Upper lobe of right lung (tissue), 1 donor: Measurements from ENCODE around the gene GALNT7. TPM values are rescaled to one million over a fixed set of nuclear protein-coding genes. Genes with fewer than 3 reads are reported as not detected.
A peak's percentile ranks its signal among the peaks of the same experiment; 100 is the strongest.

ENCODE experiments used
- ATAC-seq: fragments of 200-7000 bp; cut with Tn5 transposase; one replicate; pipeline ENCODE4 v1.9.1; 2020; ENCODE audit warnings: mild to moderate bottlenecking, moderate library complexity
- DNase-seq: peaks from one replicate; pipeline ENCODE4 v3.0.0-alpha.2; 2020
- H3K27ac ChIP-seq: fragments of 200-600 bp; one replicate; pipeline ENCODE4 v1.8.0; 2022
- H3K27me3 ChIP-seq: fragments of 200-600 bp; one replicate; pipeline ENCODE4 v1.8.0; 2022; ENCODE audit warnings: mild to moderate bottlenecking
- H3K36me3 ChIP-seq: fragments of 200-600 bp; one replicate; pipeline ENCODE4 v1.8.0; 2022
- H3K4me1 ChIP-seq: fragments of 200-600 bp; one replicate; pipeline ENCODE4 v1.8.0; 2022
- H3K4me3 ChIP-seq: fragments of 200-600 bp; one replicate; pipeline ENCODE4 v1.8.0; 2022; ENCODE audit warnings: mild to moderate bottlenecking
- H3K9me3 ChIP-seq: fragments of 200-600 bp; one replicate; pipeline ENCODE4 v1.8.0; 2022
- CTCF ChIP-seq: fragments of 200-600 bp; IDR thresholded peaks from one replicate; pipeline ENCODE4 v1.8.0; 2022; ENCODE audit warnings: antibody characterized with exemption
- intact Hi-C: fragments of 100-400 bp; cut with DNase I; formaldehyde crosslinking; loops from one replicate; pipeline ENCODE4 v1.11.0; 2022
- total RNA-seq: library from RNA; stranded (reverse); fragmentation: NEBNext Ultra II Directional; extraction: Animal tissue kit (Norgen Biotek cat#: 25700); gene quantifications from one replicate; pipeline ENCODE4 v1.2.1, GENCODE V29; 2021
- donor health status: DM: no; HTN: yes; CAD: no; lungs with severe emphysema.

Gene GALNT7
- total RNA-seq, 1 donor from 2014 or later = 22.3 TPM

- intact Hi-C loops = no loop called here
- H3K36me3 ChIP-seq = no peaks in the 10 kb centered on the region
- no peak overlapping the region for H3K4me3 ChIP-seq
- DNase-seq (no peak), ATAC-seq (peak; percentile 26)
- no peak overlapping the region for H3K27ac ChIP-seq
- no peaks in the 10 kb centered on the region for H3K27me3 ChIP-seq
- no peaks in the 10 kb centered on the region for H3K9me3 ChIP-seq
- no peaks in the 10 kb centered on the region for H3K4me1 ChIP-seq
- TF ChIP-seq CTCF = peak; percentile 75
Measured at GRCh38 chr4:173301518-173302201, 133.0 kb downstream of the GALNT7 start.

GRCh38 chr4:173307778-173308177, 139.2 kb downstream of the GALNT7 start:
- Histone ChIP-seq H3K36me3 (no peaks in the 10 kb centered on the region), H3K4me3 (no peak overlapping the region), H3K4me1 (no peaks in the 10 kb centered on the region), H3K27me3 (no peaks in the 10 kb centered on the region), H3K27ac (no peak overlapping the region), H3K9me3 (no peaks in the 10 kb centered on the region)
- DNase-seq (no peak), ATAC-seq (no peak)
- intact Hi-C loops = no loop called here
- no peak for TF ChIP-seq CTCF

DNA sequence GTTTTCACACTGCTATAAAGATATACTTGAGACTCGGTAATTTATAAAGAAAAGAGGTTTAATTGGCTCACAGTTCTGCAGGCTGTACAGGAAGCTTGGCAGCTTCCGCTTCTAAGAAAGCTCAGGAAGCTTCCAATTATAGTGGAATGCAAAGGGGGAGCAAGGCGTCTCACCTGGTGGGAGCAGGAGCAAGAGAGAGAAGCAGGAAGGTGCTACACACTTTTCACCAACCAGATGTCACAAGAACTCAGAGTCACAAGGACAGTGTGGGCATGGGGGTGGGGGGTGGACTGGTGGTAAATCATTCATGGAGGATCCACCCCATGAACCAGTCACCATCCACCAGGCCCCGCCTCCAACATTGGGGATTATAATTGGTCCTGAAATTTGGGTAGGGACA, 142.8 kb downstream of the GALNT7 start:
- H3K9me3 ChIP-seq = no peaks in the 10 kb centered on the region
- H3K4me3 ChIP-seq = no peak overlapping the region
- no peak overlapping the region for H3K27ac ChIP-seq
- ATAC-seq (no peak), DNase-seq (no peak)
- intact Hi-C loops = no loop called here
- H3K4me1 ChIP-seq = no peaks in the 10 kb centered on the region
- TF ChIP-seq CTCF = no peak
- no peaks in the 10 kb centered on the region for H3K27me3 ChIP-seq
- peaks cover 15% of the 10 kb centered on the region for H3K36me3 ChIP-seq

DNA sequence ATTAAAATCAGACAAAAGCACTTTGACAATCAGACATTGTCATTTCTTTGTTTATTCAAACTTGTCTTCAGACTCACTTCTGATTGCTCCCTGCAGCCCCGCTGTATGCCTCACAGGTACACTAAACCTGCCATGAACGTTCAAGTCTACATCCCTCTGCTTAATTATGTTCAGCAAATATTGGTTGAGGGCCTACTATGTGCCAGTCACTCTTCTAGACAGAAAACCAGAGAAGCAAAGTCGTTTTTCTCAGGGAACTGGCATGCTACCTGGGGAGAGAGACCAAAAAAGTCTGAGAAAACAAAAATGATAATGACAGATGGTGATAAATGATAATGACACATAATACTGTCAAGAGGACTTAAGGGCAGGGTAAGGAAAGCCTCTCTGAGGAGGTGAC, 146.1 kb downstream of the GALNT7 start:
- H3K36me3 ChIP-seq = peaks cover 20% of the 10 kb centered on the region
- DNase-seq (no peak), ATAC-seq (no peak)
- no peak for TF ChIP-seq CTCF
- H3K27ac ChIP-seq = no peak overlapping the region
- H3K27me3 ChIP-seq = no peaks in the 10 kb centered on the region
- H3K9me3 ChIP-seq = no peaks in the 10 kb centered on the region
- intact Hi-C loops = loop anchor here (5.0 kb wide), 1 partner anchor 103 kb away; no protein-coding TSS in a partner anchor
- H3K4me3 ChIP-seq = no peak overlapping the region
- no peaks in the 10 kb centered on the region for H3K4me1 ChIP-seq

DNA sequence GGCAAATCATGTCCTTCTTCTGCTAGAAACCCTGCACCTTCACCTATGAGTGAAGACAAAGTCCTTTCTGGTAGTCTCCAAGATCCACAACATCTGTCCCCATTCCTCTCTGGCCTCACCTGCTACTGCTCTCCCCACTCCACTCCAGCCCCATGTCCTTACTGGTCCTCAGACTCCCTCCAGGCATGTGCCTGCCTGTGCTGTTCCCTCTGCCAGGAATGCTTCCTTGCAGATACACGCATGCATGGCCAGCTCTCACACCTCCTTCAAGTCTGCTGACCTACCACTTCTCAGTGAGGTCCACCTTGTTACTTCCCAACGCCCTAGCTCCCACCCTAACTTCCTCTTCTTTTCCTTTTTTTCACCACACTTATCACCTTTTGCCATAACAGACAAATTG, 147.4 kb downstream of the GALNT7 start:
- no peak for ATAC-seq
- TF ChIP-seq CTCF = no peak
- intact Hi-C loops = loop anchor here (5.0 kb wide), 1 partner anchor 101 kb away; no protein-coding TSS in a partner anchor
- no peak overlapping the region for H3K27ac ChIP-seq
- H3K4me1 ChIP-seq = no peaks in the 10 kb centered on the region
- H3K4me3 ChIP-seq = no peak overlapping the region
- DNase-seq = no peak
- no peaks in the 10 kb centered on the region for H3K9me3 ChIP-seq
- no peaks in the 10 kb centered on the region for H3K27me3 ChIP-seq
- peaks cover 20% of the 10 kb centered on the region for H3K36me3 ChIP-seq

DNA sequence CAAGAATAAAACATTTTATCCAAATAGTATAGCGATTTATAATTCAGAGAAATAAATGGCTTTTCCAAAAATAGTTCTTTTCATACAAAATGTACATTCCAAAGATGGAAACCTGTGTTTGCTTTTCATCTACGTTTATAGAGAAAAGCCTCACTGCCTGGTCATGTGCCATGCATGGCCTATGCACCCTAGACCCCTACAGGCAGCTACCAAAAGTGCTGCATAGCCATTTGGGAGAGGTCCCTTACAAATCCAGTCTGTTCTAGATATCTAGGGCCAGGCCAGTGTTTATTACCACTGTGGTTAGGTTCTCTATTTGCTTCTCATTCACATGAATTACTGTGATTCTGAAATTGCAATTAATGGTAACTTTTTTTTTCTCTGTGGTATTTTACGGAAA, 148.4 kb downstream of the GALNT7 start:
- intact Hi-C loops = loop anchor here (5.0 kb wide), 1 partner anchor 100 kb away; no protein-coding TSS in a partner anchor
- ATAC-seq = no peak
- Histone ChIP-seq H3K4me1 (no peaks in the 10 kb centered on the region), H3K4me3 (no peak overlapping the region), H3K9me3 (no peaks in the 10 kb centered on the region), H3K27ac (no peak overlapping the region), H3K27me3 (no peaks in the 10 kb centered on the region), H3K36me3 (peaks cover 20% of the 10 kb centered on the region)
- peak; percentile 25 for TF ChIP-seq CTCF
- no peak for DNase-seq
